Prostate gland (tissue), 2 donors: ENCODE measurements around the gene FXYD5.

ENCODE experiments used
- CTCF ChIP-seq, 4 experiments: fragments of 200-600 bp in 2 of 4; fragments of 450-650 bp in 2 of 4; sonication (generic) in 2 of 4; IDR thresholded peaks; 1 replicate in 3 of 4; 2 replicates in 1 of 4; pipeline ENCODE4 v1.5.1; 2016 to 2019; ENCODE audit warnings: antibody characterized with exemption in 4 of 4, mild to moderate bottlenecking in 2 of 4, moderate library complexity in 2 of 4
- POLR2A ChIP-seq: fragments of 450-650 bp; IDR thresholded peaks from one replicate; pipeline ENCODE4 v1.6.1; 2016; ENCODE audit warnings: antibody characterized with exemption, mild to moderate bottlenecking

GRCh38 chr19:35176181-35176570, 21.6 kb downstream of the FXYD5 start:
- TF ChIP-seq CTCF (IDR thresholded peaks at IDR 0.05) (no peak), POLR2A (no peak)
